CD4-positive, alpha-beta T cell treated with Interleukin-15 for 4 hours (primary cell): ENCODE measurements around the gene COPG2.
"Not testable (repeated sequence)": the region's sequence is repeated elsewhere in the genome, so short reads cannot be mapped to it uniquely, and the experiment has no call there.

Source experiments
- DNase-seq: peaks from one replicate; pipeline ENCODE4 v3.0.0-alpha.2; 2020; ENCODE audit warnings: low spot score

COPG2 gene

DNA sequence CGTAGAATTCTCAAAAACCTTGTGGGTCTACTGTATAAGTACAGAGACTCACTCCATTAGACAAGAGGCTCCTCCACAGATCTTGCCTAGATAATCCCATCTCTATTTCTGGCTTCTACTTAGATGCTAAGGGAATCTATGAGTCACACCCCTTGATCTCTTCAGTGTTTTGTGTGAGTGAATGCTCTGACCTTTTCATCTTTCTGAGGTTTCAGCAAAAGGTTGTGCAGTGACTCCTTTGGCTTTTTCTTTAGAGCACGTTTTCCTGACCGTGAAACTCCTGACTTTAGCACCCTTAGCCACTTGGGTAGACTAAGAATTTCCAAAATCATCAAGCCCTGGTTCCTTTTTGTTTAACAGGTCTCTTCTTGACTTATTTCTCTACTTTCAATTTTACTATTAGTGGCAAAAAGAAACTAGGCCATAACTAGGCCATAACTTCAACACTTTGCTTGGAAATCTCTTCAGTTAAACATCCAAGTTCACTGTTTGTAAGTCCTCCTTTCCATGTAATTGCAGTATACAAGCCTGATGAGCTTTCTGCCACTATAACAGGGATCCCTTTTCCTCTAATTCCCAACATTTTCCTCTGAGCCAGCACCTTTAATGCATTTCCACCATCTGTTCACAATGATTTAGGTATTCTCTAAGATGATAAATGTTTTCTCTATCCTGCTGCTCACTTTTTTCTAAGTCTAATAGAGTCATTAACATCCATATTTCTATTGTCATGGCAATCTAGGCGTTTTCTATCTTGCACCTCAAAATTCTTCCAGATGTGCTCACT is 19.4 kb downstream of the COPG2 start:
- no peak for DNase-seq

DNA sequence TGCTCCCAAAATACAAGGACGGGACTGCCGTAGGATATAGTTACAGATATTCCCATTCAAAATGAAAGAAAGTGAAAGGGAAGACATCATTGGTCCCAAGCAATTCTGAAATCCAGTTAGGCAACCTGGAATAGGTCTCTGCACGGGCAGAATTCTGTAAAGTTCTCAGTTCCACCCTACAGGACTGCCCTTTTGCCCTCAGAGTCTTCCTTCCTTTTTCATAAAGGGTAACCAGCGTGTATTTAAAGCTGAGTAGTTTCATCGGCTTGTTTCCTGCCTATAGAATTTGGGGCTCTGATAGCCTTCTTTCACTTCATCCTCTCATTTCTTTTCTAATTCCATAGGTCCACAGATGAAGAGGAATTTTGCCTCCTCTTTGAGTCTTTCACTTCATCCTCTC is 20.0 kb downstream of the COPG2 start:
- no peak for DNase-seq

DNA sequence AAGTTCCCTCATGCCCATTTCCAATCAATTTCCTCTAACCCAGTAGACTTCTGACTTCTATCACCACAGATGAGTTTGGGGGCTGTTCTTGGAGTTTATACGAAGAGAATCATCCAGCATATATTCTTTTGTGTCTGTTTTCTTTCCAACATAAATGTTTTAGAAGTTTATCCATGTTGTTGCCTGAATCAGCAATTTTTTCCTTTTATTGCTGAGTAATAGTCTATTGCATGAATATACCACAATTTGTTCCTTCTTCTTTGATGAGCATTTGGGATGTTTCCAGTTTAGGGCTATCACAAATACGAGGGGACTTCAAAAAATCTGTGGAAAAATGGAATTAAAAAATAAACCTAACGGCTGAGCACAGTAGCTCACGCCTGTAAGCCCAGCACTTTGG is 26.2 kb downstream of the COPG2 start:
- DNase-seq = no peak

DNA sequence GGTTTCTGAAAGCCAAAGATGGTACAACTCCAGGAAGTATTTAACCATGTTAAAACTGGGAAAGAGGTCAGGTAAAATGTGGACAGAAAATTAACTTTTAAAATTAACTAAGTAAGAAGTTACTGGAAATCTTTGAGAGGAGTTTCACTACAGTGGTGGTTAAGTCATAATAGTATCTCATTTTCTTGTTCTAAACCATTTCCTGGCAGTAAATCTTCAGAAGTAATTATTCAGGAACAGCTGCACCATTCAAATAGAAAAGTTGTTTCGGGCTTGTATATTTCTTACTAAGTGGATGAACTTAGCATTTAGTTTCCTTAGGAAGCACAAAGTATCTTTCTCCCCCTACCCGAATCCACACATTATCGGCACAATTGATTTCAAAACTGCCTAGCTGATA is 27.1 kb downstream of the COPG2 start:
- DNase-seq = no peak

DNA sequence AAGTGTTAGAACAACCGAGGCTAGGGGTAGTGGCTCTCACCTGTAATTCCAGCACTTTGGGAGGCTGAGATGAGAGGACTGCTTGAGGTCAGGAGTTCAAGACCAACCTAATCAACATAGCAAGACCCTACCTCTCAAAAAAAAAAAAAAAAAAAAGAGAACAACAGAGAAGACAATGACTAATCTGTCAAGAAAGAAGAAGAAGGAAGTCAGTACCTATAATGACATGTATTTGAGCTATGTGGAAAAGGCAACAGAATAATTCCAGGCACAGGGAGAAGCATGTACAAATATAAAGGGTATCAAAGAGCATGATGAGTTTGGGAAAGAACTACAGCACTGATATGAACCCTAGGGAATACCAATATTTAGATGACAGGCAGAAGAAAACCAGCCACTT is 27.5 kb downstream of the COPG2 start:
- no peak for DNase-seq

DNA sequence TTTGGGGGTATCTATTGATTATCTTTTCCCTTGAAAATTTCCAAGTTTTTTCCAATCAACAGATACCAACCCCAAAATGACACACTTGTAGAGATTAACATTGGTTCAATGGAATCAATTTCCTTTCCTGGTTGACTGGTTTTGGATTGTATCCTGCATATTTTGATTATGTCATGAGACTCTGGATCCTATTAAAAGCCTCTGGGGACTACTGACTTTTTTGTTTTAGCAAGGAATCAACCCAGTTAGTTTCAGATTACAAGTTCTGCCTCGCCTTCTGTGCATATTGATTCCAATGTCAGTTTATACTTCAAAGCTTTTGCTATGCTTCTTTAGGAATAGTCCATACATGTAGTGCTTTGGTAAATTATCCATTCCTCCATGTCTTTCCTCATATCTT is 29.2 kb downstream of the COPG2 start:
- DNase-seq = no peak

DNA sequence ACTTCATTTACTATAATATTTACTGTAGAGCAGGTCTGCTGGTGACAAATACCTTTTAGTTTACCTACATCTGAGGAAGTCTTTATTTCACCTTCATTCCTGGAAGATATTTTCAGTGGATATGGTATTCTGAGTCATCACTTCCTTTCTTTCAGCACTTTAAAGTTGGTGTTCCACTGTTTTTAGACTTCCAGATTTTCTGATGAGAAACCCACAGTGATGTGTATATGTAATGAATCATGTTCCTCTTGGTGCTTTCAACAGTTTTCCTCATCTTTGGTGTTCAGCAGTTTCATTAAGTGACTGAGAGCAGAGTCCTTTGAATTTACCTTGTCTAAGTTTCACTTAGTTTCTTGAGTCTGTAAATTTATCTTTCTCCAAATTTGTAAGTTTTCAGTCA is 36.4 kb downstream of the COPG2 start:
- DNase-seq = no peak

DNA sequence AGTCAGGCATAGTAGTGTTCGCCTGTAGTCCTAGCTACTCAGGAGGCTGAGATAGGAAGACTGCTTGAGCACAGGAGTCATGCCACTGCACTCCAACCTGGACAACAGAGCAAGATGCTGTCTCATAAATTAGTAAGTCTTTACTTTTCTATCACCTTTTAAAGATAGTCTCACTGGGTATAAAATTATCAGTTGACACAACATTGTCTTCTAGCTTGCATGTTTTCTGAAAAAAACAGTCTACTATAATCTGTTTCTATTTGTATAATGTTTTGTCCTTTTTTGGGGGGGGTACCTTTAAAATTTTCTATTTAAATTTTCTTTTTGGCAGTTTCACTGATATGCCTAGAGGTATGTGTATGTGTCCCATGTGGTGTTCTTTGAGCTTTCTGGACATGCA is 39.6 kb downstream of the COPG2 start:
- DNase-seq = no peak

DNA sequence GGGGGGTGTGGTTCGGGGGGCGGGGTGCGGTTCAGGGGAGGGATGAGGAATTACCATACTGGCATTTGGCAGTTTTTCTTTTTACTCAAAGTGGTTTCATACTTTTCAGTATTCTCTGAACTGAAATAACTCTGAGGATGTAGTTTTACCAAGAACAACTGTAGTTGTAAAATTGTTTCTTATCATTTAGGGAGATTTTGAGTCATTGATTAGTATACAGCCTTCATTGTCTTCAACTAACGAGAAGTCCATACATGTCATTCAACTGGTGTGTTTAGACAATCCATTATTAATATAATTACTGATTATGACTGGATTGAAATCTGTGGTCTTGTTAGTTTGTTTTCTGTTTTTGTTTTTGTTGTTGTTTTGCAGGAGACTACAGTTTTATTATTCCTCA is 40.8 kb downstream of the COPG2 start:
- no peak for DNase-seq

DNA sequence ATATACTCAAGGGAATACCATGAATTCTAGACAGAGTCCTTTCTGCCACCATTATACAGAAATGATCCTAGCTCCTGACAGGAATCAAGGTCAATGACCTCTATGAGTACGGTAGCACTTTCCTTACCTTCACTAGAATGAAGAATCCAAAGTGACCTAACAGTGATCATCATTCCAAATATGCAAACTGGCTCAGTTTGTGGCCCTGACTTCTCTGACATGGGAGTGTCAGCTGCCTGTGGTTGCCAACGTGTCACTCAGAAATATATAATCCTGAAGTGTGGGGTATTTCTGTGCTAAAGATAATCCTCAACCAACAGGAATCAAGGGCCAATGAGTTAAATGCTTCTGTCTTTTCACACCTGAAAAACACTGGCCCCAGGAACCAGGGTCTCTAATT is 45.7 kb downstream of the COPG2 start:
- DNase-seq = no peak

DNA sequence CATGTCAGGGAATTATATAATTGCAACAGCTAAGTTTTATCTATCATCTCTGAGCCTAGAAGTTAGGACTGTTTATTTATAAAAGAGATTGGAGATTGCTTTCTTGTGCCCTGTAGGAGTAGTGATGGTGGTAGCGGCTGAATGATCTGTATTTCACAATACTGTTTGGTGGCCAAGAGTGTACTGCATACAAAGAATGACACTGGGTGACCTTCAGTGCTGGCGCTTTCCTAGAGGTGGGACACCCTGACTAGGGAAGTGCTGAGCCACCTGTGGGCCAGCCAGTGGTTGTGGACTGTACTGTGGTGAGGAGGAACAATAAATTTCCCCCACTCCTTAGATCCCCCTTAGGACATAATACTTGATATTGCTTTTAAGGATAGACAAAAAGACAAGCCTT is 53.0 kb downstream of the COPG2 start:
- DNase-seq = no peak

DNA sequence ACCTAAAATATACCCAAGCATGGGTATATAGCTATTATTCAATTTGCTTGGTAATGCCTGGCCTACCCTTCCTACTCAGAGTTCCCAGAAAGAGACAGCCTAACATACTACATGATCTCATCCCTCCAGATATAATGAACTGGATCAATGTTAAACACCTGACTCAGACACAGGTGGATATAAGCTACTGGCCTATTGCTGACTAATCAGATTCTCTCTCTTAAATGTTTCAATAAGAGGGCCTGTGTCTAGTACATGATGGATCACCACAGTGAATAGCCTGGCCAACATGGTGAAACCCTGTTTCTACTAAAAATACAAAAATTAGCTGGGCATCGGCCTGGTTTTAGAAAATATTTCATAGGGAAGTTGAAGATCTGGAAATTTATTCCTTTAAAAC is 54.1 kb downstream of the COPG2 start:
- no peak for DNase-seq

DNA sequence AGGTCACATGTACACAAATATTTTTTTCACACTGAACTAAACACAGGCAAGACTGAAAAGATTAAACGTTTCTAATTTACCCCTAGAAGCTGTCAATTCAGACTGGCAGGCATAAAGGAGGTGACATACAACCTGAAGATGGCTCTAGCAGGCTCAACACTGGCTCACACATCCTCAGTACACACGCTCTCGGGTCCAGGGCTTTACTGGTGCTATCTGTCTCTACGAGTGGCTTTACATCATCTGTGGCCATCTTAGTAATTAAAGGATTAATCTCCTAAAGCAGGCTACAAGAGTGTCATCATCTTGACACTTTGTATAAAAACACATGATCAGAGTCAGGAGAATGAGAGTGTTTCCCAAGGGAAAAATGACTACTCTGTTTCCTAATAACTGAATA is 57.3 kb downstream of the COPG2 start:
- DNase-seq = no peak

DNA sequence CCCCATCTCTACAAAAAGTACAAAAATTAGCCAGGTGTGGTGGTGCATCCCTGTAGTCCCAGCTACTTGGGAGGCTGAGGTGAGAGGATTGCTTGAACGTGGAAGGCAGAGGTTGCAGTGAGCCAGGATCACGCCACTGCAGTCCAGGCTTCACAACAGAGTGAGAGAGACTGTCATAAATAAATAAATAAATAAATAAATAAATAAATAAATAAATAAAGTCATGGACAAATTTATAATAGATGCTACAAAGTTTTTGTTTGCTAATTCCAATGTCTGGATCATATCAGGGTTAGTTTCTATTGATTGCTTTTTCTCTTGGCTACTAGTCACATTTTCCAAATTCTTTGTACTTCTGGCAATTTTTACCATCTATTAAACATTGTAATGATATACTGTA is 61.5 kb downstream of the COPG2 start:
- not testable (repeated sequence) for DNase-seq

DNA sequence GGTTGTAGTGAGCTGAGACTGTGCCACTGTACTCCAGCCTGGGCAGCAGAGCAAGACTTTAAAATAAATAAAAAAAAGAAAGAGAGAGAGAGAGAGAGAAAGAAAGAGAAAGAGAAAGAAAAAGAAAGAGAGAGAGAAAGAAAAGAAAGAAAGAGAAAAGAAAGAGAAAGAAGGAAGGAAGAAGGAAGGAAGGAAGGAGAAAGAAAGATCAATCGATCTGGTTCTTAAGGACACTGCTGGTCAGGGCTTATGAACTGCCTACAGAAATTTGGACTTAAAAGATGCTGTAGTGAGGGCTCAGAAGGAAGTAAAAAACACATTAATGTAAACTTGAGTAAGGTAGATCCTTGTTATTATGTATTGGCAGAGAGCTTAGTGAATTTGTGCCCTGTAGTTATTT is 62.4 kb downstream of the COPG2 start:
- DNase-seq = no peak

DNA sequence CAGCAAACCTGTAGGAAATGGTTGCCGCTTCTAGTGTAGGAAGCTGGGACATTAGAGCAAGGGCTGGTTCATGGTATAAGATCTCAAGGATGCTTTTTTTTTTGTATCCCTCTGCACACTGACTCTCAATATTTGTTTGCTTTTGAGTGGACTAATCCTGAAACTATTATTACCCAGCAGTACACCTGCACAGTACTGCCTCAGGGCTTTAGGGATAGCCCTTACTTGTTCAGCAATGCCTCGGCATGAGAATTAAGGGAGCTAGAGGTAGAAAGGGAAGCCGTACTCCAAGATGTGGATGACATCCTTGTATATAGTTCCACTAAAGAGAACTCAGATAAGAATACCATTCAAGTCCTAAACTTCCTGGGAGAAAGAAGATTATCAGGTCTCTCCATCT is 70.5 kb downstream of the COPG2 start:
- DNase-seq = no peak

DNA sequence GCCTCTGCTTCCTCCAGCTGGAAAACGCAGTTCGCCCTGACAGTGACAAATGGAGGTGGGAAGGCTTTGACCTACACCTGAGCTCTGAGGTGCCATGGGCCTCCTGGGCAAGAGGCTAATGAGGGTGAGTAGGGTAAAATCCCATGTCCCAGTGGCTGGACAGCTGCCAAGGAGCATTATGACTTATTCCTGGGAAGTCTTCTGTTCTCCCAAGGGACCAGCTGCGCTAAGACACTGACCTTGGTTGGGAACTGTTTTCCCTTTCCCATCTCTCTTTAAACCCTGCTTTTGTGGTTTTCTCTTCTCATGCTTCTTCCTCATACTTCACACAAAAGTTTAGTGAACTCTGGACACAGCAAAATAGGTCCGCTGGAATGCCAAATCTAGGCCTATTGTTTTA is 72.6 kb downstream of the COPG2 start:
- DNase-seq = no peak

DNA sequence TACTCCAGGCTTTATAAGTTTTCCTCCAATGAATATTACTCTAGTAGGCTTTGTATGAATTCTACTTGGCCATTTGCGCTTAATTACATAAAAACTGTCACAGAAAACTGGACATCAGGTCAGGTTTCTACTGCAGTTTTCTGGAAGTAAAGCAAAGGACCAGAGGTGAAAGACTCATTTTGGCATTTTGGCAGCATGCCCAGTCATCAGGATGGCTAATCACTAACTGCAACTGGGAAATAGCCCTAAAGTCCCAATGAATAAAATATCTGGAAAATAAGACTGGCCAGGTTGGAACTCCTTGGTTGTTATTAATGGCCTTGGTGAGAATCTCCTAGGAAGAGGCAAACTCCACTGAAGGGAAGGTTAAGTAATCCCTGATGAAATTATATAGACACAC is 75.5 kb downstream of the COPG2 start:
- DNase-seq = no peak

DNA sequence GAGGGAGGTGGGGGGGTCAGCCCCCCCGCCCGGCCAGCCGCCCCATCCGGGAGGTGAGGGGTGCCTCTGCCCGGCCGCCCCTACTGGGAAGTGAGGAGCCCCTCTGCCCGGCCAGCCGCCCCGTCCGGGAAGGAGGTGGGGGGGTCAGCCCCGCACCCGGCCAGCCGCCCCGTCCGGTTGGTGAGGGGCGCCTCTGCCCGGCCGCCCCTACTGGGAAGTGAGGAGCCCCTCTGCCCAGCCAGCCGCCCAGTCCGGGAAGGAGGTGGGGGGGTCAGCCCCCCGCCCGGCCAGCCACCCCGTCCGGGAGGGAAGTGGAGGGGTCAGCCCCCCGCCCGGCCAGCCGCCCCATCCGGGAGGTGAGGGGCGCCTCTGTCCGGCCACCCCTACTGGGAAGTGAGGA is 77.1 kb downstream of the COPG2 start:
- DNase-seq = not testable (repeated sequence)

DNA sequence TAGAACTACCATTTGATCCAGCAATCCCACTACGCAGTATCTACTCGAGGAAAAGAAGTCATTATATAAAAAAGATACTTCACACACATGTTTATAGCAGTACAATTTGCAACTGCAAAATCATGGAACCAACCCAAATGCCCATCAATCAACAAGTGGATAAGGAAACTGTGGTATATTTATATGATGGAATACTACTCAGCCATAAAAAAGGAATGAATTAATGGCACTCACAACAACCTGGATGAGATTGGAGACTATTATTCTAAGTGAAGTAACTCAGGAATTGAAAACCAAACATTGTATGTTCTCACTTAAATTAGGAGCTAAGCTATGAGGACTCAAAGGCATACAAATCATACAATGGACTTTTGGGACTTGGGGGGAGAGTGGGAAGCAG is 82.6 kb downstream of the COPG2 start:
- DNase-seq = not testable (repeated sequence)

DNA sequence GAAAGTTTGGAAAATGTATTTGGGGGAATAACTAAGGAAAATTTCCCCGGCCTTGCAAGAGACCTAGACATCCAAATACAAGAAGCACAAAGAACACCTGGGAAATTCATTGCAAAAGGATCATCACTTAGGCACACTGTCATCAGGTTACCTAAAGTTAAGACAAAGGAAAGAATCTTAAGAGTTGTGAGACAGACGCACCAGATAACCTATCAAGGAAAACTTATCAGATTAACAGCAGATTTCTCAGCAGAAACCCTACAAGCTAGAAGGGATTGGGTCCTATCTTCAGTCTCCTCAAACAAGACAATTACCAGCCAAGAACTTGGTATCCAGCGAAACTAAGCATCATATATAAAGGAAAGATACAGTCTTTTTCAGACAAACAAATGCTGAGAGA is 93.4 kb downstream of the COPG2 start:
- not testable (repeated sequence) for DNase-seq

DNA sequence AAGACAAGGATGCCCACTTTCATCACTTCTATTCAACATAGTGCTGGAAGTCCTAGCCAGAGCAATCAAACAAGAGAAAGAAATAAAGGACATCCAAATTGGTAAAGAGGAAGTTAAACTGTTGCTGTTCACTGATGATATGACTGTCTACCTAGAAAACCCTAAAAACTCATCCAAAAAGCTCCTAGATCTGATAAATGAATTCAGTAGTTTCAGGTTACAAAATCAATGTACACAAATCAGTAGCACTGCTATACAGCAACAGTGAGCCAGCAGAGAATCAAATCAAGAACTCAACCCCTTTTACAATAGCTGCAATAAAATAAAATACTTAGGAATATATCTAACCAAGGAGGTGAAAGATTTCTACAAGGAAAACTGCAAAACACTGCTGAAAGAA is 98.4 kb downstream of the COPG2 start:
- DNase-seq = not testable (repeated sequence)

DNA sequence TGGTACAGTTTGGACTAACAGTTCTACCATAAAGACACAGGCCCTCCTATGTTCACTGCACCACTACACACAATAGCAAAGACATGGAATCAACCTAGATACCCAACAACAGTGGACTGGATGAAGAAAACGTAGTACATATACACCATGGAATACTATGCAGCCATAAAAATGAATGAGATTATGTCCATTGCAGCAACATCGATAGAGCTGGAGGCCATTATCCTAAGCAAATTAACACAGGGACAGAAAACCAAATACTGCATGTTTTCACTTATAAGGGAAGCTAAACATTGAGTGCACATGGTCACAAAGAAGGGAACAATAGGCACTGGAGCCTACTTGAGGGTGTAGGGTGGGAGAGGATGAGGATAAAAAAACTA is 101.7 kb downstream of the COPG2 start:
- no peak for DNase-seq

DNA sequence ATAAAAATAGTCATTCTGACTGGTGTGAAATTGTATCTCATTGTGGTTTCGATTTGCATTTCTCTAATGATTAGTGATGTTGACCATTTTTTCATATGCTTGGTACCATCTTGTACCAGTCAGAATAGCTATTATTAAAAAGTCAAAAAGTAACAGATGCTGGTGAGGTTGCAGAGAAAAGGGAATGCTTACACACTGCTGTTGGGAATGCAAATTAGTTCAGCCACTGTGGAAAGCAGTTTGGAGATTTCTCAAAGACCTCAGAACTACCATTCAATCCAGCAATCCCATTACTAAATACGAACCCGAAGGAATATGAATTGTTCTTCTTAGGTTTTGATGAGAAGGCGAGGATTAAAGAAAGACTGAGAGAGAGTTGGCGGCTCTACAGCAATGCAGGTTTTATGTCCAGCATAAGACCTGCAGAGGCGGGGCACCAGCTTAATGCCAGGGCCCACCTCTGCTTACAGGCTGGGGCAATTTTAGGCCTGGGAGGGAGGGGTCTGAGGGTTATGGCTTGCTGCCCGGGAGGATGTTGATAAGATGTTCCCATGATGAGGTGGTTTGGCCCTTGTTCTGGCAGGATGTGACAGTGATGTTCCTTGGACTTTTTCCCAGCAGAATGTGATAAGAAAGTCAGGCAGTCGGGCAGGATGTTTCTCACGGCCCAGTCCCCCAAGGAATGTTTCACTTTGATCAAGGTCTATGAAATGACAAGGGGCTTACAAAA is 102.2 kb downstream of the COPG2 start:
- DNase-seq = no peak
